ENCODE measurements around the gene LPA.
A peak's percentile ranks its signal among the peaks of the same experiment; 100 is the strongest.
"Not testable (repeated sequence)": the region's sequence is repeated elsewhere in the genome, so short reads cannot be mapped to it uniquely, and the experiment has no call there.

The LPA gene, protein sequence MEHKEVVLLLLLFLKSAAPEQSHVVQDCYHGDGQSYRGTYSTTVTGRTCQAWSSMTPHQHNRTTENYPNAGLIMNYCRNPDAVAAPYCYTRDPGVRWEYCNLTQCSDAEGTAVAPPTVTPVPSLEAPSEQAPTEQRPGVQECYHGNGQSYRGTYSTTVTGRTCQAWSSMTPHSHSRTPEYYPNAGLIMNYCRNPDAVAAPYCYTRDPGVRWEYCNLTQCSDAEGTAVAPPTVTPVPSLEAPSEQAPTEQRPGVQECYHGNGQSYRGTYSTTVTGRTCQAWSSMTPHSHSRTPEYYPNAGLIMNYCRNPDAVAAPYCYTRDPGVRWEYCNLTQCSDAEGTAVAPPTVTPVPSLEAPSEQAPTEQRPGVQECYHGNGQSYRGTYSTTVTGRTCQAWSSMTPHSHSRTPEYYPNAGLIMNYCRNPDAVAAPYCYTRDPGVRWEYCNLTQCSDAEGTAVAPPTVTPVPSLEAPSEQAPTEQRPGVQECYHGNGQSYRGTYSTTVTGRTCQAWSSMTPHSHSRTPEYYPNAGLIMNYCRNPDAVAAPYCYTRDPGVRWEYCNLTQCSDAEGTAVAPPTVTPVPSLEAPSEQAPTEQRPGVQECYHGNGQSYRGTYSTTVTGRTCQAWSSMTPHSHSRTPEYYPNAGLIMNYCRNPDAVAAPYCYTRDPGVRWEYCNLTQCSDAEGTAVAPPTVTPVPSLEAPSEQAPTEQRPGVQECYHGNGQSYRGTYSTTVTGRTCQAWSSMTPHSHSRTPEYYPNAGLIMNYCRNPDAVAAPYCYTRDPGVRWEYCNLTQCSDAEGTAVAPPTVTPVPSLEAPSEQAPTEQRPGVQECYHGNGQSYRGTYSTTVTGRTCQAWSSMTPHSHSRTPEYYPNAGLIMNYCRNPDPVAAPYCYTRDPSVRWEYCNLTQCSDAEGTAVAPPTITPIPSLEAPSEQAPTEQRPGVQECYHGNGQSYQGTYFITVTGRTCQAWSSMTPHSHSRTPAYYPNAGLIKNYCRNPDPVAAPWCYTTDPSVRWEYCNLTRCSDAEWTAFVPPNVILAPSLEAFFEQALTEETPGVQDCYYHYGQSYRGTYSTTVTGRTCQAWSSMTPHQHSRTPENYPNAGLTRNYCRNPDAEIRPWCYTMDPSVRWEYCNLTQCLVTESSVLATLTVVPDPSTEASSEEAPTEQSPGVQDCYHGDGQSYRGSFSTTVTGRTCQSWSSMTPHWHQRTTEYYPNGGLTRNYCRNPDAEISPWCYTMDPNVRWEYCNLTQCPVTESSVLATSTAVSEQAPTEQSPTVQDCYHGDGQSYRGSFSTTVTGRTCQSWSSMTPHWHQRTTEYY (N-terminal part only)

GRCh38 chr6:160664198-160664597 lies at the start of gene LPA:
Gene LPA (minus strand): TSS chr6:160664275. CDS start chr6:160664214, 61 bp downstream.
- not testable (repeated sequence) for DNase-seq

GRCh38 chr6:160708993-160709392 lies 44.9 kb upstream of the LPA start:
- not testable (repeated sequence) for DNase-seq

DNA sequence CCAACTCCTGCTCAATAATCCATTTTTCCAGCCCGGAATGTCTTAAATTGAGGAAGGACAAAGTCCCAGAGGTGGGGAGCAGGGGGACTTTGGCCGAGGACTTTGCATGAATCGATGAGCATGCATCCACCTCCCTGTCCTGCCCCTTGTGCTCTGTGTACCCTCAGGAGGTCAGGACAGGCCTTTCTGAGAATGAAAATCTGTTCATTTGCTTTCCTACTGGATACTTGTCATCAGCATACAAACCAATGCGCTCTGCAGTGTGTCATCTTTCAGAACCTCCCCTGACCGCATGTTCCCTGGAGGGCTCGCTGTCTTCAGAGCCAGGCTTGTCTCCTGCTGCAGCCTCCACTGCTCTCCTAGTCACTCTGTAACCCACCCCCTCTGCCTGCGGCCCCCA lies 40.6 kb upstream of the LPA start:
- DNase-seq = not testable (repeated sequence)

DNA sequence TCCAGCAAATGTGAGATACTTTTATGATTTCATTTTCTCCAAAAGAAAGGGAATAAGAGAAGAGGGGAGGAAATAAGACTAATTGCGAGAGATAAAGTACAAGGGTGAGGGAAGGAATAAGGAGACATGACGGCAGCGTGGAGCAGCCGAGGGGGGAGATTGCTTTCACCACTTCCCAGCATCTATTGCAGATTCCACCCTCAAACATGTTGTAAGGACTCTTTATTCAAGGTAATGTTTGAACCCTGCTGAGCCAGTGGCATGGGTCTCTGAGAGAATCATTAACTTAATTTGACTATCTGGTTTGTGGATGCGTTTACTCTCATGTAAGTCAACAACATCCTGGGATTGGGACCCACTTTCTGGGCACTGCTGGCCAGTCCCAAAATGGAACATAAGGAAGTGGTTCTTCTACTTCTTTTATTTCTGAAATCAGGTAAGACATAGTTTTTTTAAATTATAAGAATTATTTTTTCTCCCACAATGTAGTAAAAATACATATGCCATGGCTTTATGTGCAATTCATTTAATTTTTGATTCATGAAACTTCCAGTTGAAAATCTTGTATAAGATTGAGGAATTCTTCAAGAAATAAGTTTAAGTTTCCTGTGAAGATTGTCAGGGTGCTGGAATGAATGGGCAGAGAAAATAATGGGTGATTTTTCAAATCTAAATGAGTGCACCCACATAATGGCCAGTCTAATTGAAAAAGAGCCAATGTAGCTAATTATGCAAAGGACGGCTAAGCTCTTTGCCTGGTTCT lies 38.0 kb upstream of the LPA start, which contains the start of gene PLG:
Gene PLG (plus strand): TSS at position 327 of the 763 bp plus-strand sequence. CDS start 61 bp downstream, at position 388.
- not testable (repeated sequence) for DNase-seq

DNA sequence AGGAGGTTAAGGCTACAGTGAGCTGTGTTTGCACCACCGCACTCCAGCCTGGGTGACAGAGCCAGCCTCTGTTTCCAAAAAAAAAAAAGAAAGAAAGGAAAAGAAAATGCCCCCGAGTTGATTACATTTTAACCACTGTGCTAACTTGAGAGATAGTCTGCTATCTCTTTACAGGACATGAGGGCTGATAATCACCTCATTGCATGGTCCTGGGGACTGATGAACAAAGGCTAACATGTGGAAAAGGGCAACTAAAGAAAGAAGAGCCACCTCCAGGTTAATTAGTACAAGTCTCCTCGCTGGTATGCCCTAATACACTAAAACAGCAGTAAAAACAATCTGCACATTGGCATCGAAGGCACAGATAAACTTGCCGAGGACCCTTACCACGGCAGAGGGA lies 33.8 kb upstream of the LPA start:
- no peak for DNase-seq

GRCh38 chr6:160696884-160697283 lies 32.8 kb upstream of the LPA start:
- DNase-seq = not testable (repeated sequence)

DNA sequence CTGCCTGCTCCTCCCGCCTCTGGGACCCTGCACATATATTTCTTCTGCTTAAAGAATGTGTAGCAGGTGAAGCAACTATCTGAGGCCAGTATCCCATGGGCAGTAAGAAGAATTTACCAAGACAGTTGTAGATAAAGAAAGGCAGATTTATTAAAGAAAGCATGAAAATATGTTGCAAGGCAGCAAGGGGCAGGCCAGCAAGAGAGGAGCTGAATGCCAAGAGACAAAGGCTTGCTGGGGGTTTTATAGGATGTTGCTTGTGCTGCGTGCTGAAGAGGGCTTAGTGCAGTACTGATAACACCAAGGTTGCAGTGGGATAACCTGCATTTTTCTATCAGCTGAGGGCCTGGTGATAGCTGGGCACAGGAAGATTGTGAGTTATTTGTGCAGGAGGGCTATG lies 31.5 kb upstream of the LPA start:
- not testable (repeated sequence) for DNase-seq

GRCh38 chr6:160695025-160695424 lies 30.9 kb upstream of the LPA start:
- DNase-seq = not testable (repeated sequence)

- no peak for DNase-seq
Observed at GRCh38 chr6:160692369-160692959, 28.4 kb upstream of the LPA start.

DNA sequence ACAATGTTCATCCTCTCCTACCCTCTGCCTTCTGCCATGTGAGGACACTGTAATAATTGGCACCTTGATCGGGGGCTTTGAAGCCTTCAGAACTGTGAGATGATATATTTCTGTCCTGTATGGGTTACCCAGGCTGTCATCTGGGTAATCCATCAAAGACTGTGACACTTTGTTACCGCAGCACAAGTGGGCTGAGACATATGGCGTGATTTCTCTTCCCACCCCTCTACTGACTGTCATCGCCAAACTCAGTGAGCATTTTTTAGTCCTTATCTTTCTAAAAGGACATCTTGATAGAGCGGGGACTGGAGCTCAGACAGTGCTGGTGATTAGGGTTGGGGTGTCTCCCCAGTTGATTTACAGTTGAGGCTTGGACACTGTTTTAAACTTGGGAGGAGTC lies 27.5 kb upstream of the LPA start:
- no peak for DNase-seq

DNA sequence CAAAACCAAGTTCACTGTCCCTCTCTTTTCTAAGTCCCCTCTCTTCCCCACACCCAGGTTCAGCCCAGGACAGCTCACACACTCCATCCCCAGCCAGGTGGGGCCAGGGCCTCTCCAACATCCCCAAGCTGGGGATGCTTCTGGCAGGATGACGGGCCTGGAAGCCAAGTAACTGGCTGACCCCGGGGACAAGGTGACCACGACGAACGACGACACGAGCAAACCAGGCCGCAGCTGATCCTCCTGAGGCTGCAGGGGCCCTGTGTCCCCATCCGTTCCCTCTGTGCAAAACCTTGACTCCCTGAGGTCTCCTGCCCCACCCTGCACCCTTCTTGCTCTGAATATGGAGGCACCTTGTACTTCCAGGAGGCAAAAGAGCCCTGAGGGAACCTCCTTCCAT lies 26.4 kb upstream of the LPA start:
- DNase-seq = no peak

GRCh38 chr6:160685762-160686450 lies 21.8 kb upstream of the LPA start:
- no peak for DNase-seq

DNA sequence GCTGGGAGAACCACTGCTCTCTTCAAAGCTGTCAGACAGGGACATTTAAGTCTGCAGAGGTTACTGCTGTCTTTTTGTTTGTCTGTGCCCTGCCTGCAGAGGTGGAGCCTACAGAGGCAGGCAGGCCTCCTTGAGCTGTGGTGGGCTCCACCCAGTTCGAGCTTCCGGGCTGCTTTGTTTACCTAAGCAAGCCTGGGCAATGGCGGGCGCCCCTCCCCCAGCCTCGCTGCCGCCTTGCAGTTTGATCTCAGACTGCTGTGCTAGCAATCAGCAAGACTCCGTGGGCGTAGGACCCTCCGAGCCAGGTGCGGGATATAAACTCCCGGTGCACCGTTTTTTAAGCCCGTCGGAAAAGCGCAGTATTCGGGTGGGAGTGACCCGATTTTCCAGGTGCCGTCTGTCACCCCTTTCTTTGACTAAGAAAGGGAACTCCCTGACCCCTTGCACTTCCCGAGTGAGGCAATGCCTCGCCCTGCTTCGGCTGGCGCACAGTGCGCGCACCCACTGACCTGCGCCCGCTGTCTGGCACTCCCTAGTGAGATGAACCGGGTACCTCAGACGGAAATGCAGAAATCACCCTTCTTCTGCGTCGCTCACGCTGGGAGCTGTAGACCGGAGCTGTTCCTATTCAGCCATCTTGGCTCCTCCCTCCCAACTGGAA lies 21.2 kb upstream of the LPA start:
- DNase-seq = not testable (repeated sequence)

DNA sequence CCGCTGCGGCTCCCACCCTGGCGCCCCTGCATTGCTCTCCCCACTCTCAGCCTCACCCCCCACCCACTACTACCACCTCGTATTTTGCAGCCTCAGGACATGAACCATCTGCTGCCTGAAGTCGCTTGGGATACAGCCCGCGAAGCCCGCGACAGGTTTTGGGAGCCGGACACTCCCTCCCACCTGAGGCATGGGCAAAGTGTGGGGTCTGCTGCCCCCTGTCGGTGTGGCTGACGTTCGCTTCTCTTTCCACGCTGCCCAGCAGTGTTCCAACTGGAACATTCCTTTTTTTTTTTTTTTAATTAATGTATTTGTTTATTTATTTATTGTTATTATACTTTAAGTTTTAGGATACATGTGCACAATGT lies 15.3 kb upstream of the LPA start:
- DNase-seq = no peak

- no peak for DNase-seq
Observed at GRCh38 chr6:160678744-160679401, 14.8 kb upstream of the LPA start.

GRCh38 chr6:160678230-160678629 lies 14.2 kb upstream of the LPA start:
- no peak for DNase-seq

DNA sequence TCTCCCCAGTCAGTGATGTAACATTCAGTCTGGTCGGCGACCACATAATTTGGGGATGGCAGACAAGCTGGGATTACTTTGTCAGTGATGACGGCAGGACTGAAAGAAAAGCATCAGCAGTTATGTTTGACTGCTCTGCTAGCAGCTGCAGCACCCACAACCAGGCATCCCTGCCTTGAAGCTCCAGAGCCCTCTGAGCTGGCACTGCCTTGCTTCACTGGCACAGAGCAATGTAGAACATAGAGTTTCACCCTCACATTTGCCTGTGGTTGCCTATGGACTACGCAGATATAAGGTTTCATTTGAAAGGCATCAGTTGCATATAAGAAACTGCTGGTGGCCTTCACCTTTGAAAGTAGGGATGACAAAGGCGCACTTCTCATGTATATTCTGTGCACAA lies 12.3 kb upstream of the LPA start:
- not testable (repeated sequence) for DNase-seq

GRCh38 chr6:160668589-160668988 lies 4.5 kb upstream of the LPA start:
- DNase-seq = no peak

DNA sequence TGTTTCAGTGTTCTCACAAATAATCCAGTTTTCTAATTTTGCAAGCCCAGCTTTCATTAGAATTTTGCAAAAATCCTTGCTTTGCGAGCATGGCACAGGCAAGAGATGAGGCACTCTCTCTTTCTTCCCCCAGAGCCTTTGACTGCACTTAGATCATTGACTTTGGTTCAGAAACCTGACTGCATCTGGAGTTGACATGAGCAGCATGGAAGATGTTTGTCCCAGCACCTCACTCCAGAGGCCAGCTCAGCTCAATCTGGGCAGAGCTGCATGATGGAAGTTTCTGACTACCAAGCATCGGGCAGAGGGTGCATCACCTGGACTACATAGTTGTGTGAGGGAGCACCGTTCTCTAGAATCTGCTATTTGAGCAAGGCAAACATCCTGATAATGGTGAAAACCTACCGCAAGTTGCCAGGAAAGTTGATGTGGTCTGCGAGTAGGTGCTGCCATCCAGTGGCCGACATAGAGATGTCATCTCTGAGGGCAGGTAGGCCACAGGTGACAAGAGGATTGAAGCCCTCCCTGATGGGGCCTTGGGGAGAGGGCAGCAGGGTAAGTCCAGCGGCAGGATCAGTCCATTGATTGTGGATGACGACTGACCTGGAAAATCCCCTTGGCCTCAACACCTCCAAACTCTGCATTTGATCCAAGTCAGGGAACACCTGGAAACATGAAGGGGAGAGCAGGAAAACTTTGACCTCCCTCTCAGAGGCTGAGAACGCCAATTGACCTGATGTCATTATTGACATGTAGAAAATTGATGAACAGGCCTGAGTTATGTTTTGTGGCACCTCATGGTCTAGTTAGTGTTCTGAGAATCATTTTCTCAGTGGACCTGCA lies 3.8 kb upstream of the LPA start:
- DNase-seq = peak; percentile 17 to 21
